Esophagus muscularis mucosa (tissue), 4 donors: ENCODE data around the gene MAP3K2. TPM values are rescaled to one million over a fixed set of nuclear protein-coding genes. Genes with fewer than 3 reads are reported as not detected.

ENCODE experiments used
- DNase-seq: peaks from one replicate; pipeline ENCODE4 v3.0.0-alpha.2; 2017; ENCODE audit errors: extremely low spot score
- H3K27ac ChIP-seq, 4 donors: fragments of 200-600 bp; sonication (generic); replicated peaks in 1 of 4; 1 replicate in 3 of 4; 2 replicates in 1 of 4; pipeline ENCODE4 v1.5.1; 2016 to 2019; ENCODE audit warnings: mild to moderate bottlenecking in 1 of 4
- H3K27me3 ChIP-seq, 4 donors: fragments of 200-600 bp; sonication (generic); one replicate each; pipeline versions ENCODE4 v1.5.1 to v1.6.0; 2016 to 2019
- H3K36me3 ChIP-seq, 4 donors: fragments of 200-600 bp; sonication (generic); one replicate each; pipeline ENCODE4 v1.5.1; 2016 to 2019
- H3K4me1 ChIP-seq, 4 donors: fragments of 200-600 bp; sonication (generic); one replicate each; pipeline ENCODE4 v1.5.1; 2016 to 2019
- H3K4me3 ChIP-seq, 4 donors: fragments of 200-600 bp; sonication (generic); 1 replicate in 2 of 4; 2 replicates in 2 of 4; pipeline ENCODE4 v1.5.1; 2016 to 2019; ENCODE audit warnings: mild to moderate bottlenecking in 4 of 4, moderate library complexity in 1 of 4
- H3K9me3 ChIP-seq, 4 donors: fragments of 200-600 bp; sonication (generic); 1 replicate in 3 of 4; 2 replicates in 1 of 4; pipeline ENCODE4 v1.5.1; 2016 to 2019
- EP300 ChIP-seq: sonication (generic); formaldehyde crosslinking; IDR thresholded peaks from one replicate; pipeline ENCODE4 v1.6.1; 2017; ENCODE audit warnings: antibody characterized with exemption
- POLR2A ChIP-seq: fragments of 450-650 bp; IDR thresholded peaks from one replicate; pipeline ENCODE4 v1.6.1; 2017; ENCODE audit warnings: antibody characterized with exemption, moderate library complexity, mild to moderate bottlenecking, low read depth
- POLR2AphosphoS5 ChIP-seq, 2 donors: sonication (generic); formaldehyde crosslinking; IDR thresholded peaks; one replicate each; pipeline ENCODE4 v1.6.1; 2017; ENCODE audit warnings: antibody characterized with exemption in 2 of 2
- WGBS: methylation state at CpG from one replicate; pipeline ENCODE4 v1.1.5; 2018; 5-methylcytosine and 5-hydroxymethylcytosine counted together
- intact Hi-C: fragments of 100-400 bp; cut with DNase I; formaldehyde crosslinking; loops from one replicate; pipeline ENCODE4 v1.15.1; 2023
- total RNA-seq, 4 donors: library from RNA; depleted of rRNA; stranded (reverse); fragments of >200 nt; gene quantifications; one replicate each; pipeline versions ENCODE4 v1.1.0 to v1.2.1, GENCODE V29; 2016
- TF ChIP-seq, protein P1 (sequence below), 3 experiments: fragments of 200-600 bp in 2 of 3; fragments of 450-650 bp in 1 of 3; sonication (generic) in 2 of 3; IDR thresholded peaks; one replicate each; pipeline ENCODE4 v1.5.1; 2017 to 2019; ENCODE audit warnings: antibody characterized with exemption in 3 of 3, mild to moderate bottlenecking in 2 of 3, moderate library complexity in 1 of 3

MAP3K2 gene
- total RNA-seq, 4 donors from 2014 or later = 51.4 to 68.6 (median 66.2) TPM

DNA sequence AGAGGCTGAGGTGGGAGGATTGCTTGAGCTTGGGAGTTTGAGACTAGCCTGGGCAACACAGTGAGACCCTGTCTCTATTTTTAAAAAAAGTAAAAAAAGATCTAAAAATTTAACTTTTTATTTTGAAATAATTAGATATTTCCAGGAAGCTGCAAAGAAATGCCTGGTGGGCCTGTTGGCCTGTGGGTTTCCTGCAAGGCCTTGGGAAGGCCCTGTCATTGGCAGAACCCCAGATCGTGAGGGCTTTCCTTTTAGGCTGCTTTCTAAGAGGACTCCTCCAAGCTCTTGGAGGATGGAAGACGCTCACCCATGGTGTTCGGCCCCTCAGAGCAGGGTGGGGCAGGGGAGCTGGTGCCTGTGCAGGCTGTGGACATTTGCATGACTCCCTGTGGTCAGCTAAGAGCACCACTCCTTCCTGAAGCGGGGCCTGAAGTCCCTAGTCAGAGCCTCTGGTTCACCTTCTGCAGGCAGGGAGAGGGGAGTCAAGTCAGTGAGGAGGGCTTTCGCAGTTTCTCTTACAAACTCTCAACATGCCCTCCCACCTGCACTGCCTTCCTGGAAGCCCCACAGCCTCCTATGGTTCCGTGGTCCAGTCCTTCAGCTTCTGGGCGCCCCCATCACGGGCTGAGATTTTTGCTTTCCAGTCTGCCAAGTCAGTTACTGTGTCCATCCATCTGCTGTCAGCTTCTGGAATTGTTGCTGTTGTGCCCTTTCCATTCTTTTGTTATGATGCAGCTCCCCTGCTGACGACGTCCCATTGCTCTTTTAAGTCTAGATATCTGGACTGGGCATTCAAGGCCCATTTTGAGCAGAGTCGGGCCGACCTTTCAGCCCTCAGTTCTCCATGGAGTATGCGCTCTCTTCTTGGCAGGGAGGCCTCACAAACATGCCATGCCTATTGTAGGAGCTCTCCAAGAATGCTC lies 37.1 kb upstream of the MAP3K2 start:
- no peak overlapping the region for H3K27ac ChIP-seq
- 84% methylated on average over 13 of the region's 13 CpGs for WGBS
- peaks cover 7 to 84% (median 24%) of the 10 kb centered on the region in 4 donors for H3K27me3 ChIP-seq
- intact Hi-C loops = no loop called here
- no peak for DNase-seq
- H3K4me3 ChIP-seq = no peak overlapping the region
- H3K9me3 ChIP-seq = no peaks in the 10 kb centered on the region
- TF ChIP-seq, protein P1, sequence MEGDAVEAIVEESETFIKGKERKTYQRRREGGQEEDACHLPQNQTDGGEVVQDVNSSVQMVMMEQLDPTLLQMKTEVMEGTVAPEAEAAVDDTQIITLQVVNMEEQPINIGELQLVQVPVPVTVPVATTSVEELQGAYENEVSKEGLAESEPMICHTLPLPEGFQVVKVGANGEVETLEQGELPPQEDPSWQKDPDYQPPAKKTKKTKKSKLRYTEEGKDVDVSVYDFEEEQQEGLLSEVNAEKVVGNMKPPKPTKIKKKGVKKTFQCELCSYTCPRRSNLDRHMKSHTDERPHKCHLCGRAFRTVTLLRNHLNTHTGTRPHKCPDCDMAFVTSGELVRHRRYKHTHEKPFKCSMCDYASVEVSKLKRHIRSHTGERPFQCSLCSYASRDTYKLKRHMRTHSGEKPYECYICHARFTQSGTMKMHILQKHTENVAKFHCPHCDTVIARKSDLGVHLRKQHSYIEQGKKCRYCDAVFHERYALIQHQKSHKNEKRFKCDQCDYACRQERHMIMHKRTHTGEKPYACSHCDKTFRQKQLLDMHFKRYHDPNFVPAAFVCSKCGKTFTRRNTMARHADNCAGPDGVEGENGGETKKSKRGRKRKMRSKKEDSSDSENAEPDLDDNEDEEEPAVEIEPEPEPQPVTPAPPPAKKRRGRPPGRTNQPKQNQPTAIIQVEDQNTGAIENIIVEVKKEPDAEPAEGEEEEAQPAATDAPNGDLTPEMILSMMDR (IDR thresholded peaks at IDR 0.05) = no peak
- no peak for TF ChIP-seq EP300
- TF ChIP-seq POLR2A = no peak
- TF ChIP-seq POLR2AphosphoS5 (IDR thresholded peaks at IDR 0.05) = no peak
- H3K4me1 ChIP-seq = peaks cover 11 to 17% (median 14%) of the 10 kb centered on the region in 4 donors
- no peaks in the 10 kb centered on the region for H3K36me3 ChIP-seq

DNA sequence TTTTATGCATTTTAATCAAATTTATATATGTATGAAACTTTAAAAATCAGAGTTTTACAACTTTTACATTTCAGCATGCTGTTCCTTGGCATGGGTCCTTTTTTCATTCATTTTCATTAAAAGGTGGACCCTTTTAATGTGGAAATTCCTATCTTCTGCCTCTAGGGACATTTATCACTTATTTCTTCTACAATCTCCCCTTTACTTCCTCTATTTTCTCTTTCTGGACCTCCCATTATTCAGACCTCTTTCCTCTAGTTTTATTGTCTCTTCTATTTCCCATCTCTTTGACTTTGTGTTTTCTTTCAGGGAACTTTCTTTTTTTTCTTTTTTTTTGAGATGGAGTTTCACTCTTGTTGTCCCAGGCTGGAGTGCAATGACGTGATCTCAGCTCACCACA lies 36.1 kb upstream of the MAP3K2 start:
- Histone ChIP-seq H3K4me1 (peaks cover 11 to 17% (median 14%) of the 10 kb centered on the region in 4 donors), H3K27me3 (peaks cover 7 to 94% (median 24%) of the 10 kb centered on the region in 4 donors), H3K27ac (no peak overlapping the region), H3K36me3 (no peaks in the 10 kb centered on the region), H3K9me3 (no peaks in the 10 kb centered on the region), H3K4me3 (peak overlapping the region in 3 of 4 donors; percentile 25 to 33 (median 32))
- DNase-seq = no peak
- intact Hi-C loops = no loop called here
- TF ChIP-seq, protein P1 (IDR thresholded peaks at IDR 0.05) = no peak
- TF ChIP-seq POLR2AphosphoS5 (IDR thresholded peaks at IDR 0.05) = no peak
- 58% methylated on average over 1 of the region's 1 CpG for WGBS

DNA sequence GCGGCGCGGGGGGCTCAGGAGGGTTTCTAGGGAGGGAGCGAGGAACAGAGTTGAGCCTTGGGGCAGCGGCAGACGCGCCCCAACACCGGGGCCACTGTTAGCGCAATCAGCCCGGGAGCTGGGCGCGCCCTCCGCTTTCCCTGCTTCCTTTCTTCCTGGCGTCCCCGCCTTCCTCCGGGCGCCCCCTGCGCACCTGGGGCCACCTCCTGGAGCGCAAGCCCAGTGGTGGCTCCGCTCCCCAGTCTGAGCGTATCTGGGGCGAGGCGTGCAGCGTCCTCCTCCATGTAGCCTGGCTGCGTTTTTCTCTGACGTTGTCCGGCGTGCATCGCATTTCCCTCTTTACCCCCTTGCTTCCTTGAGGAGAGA lies 35.7 kb upstream of the MAP3K2 start:
- intact Hi-C loops = no loop called here
- DNase-seq = no peak

DNA sequence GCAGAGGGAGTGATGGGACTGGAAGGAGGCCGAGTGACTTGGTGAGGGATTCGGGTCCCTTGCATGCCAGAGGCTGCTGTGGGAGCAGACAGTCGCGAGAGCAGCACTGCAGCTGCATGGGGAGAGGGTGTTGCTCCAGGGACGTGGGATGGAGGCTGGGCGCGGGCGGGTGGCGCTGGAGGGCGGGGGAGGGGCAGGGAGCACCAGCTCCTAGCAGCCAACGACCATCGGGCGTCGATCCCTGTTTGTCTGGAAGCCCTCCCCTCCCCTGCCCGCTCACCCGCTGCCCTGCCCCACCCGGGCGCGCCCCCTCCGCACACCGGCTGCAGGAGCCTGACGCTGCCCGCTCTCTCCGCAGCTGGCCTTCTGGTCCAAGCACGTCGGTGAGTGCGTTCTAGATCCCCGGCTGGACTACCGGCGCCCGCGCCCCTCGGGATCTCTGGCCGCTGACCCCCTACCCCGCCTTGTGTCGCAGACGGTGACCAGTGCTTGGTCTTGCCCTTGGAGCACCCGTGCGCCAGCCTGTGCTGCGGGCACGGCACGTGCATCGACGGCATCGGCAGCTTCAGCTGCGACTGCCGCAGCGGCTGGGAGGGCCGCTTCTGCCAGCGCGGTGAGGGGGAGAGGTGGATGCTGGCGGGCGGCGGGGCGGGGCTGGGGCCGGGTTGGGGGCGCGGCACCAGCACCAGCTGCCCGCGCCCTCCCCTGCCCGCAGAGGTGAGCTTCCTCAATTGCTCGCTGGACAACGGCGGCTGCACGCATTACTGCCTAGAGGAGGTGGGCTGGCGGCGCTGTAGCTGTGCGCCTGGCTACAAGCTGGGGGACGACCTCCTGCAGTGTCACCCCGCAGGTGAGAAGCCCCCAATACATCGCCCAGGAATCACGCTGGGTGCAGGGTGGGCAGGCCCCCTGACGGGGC lies 35.0 kb upstream of the MAP3K2 start:
- WGBS = no CpG with 5 or more reads among the region's 73 CpGs
- peaks cover 7 to 99% (median 24%) of the 10 kb centered on the region in 4 donors for H3K27me3 ChIP-seq
- no peak for DNase-seq

More for the DNA sequence above, 35.7 kb upstream of the MAP3K2 start:
- Histone ChIP-seq H3K36me3 (no peaks in the 10 kb centered on the region), H3K4me1 (peaks cover 11 to 17% (median 14%) of the 10 kb centered on the region in 4 donors), H3K9me3 (no peaks in the 10 kb centered on the region), H3K27me3 (peaks cover 7 to 98% (median 24%) of the 10 kb centered on the region in 4 donors), H3K27ac (no peak overlapping the region), H3K4me3 (peak overlapping the region; percentile 25 to 43 (median 32))
- TF ChIP-seq POLR2A (no peak), POLR2AphosphoS5 (IDR thresholded peaks at IDR 0.05) (no peak), EP300 (no peak)
- TF ChIP-seq, protein P1 (IDR thresholded peaks at IDR 0.05) = no peak
- WGBS = 2% methylated on average over 16 of the region's 29 CpGs

More for the DNA sequence above, 35.0 kb upstream of the MAP3K2 start:
- no peak for TF ChIP-seq POLR2A
- TF ChIP-seq EP300 = no peak
- Histone ChIP-seq H3K4me3 (peak overlapping the region; percentile 25 to 43 (median 32)), H3K36me3 (no peaks in the 10 kb centered on the region), H3K27ac (no peak overlapping the region), H3K4me1 (peaks cover 11 to 17% (median 14%) of the 10 kb centered on the region in 4 donors), H3K9me3 (no peaks in the 10 kb centered on the region)
- intact Hi-C loops = no loop called here
